Smooth muscle cell of the brain vasculature (primary cell): Measurements from ENCODE around the gene RNF214.
"Not testable (repeated sequence)": the region's sequence is repeated elsewhere in the genome, so short reads cannot be mapped to it uniquely, and the experiment has no call there.

ENCODE experiments used
- DNase-seq: peaks from one replicate; pipeline ENCODE4 v3.0.0-alpha.2; 2012; ENCODE audit warnings: low read depth, low spot score

The RNF214 gene

GRCh38 chr11:117197516-117198456, 34.7 kb upstream of the RNF214 start:
- no peak for DNase-seq

GRCh38 chr11:117198613-117199012, 33.9 kb upstream of the RNF214 start:
- DNase-seq = no peak

GRCh38 chr11:117199053-117199915, 33.2 kb upstream of the RNF214 start, which contains the start of gene TAGLN:
TSS of gene TAGLN (plus strand) at chr11:117199370. CDS start at chr11:117203014, 3,644 bp downstream.
- DNase-seq = peak; percentile 54

GRCh38 chr11:117199916-117200812, 32.3 kb upstream of the RNF214 start:
- DNase-seq = no peak

GRCh38 chr11:117200813-117201657, 31.4 kb upstream of the RNF214 start:
- no peak for DNase-seq

GRCh38 chr11:117201658-117202305, 30.7 kb upstream of the RNF214 start:
- DNase-seq = no peak

- DNase-seq = no peak
Observed at GRCh38 chr11:117202386-117203068, 29.9 kb upstream of the RNF214 start.

- DNase-seq = no peak
Observed at GRCh38 chr11:117203069-117203407, 29.4 kb upstream of the RNF214 start.

- no peak for DNase-seq
Observed at GRCh38 chr11:117204283-117205080, 28.0 kb upstream of the RNF214 start.

- DNase-seq = no peak
Observed at GRCh38 chr11:117205211-117205818, 27.2 kb upstream of the RNF214 start.

- not testable (repeated sequence) for DNase-seq
Observed at GRCh38 chr11:117206111-117206510, 26.4 kb upstream of the RNF214 start.

GRCh38 chr11:117206859-117207258, 25.6 kb upstream of the RNF214 start:
- not testable (repeated sequence) for DNase-seq

GRCh38 chr11:117207481-117207880, 25.0 kb upstream of the RNF214 start:
- not testable (repeated sequence) for DNase-seq

GRCh38 chr11:117208710-117209109, 23.8 kb upstream of the RNF214 start:
- not testable (repeated sequence) for DNase-seq

GRCh38 chr11:117209351-117210125, 22.9 kb upstream of the RNF214 start:
- not testable (repeated sequence) for DNase-seq

GRCh38 chr11:117210620-117211019, 21.9 kb upstream of the RNF214 start:
- no peak for DNase-seq

GRCh38 chr11:117212697-117213355, 19.6 kb upstream of the RNF214 start:
- DNase-seq = no peak
